HUES64 (cell line): ENCODE measurements around the gene SLC24A1.

Source experiments
- H3K27ac ChIP-seq: 2 replicates; pipeline ENCODE4 v1.7.0; 2013; ENCODE audit warnings: low read depth, low read length, inconsistent platforms
- H3K27me3 ChIP-seq: 2 replicates; pipeline ENCODE4 v1.6.1; 2013; ENCODE audit warnings: mild to moderate bottlenecking, low read length; ENCODE audit not compliant: insufficient read depth
- H3K36me3 ChIP-seq: 2 replicates; pipeline ENCODE4 v1.6.1; 2013; ENCODE audit warnings: mild to moderate bottlenecking, low read length; ENCODE audit not compliant: insufficient read depth
- H3K4me1 ChIP-seq: 2 replicates; pipeline ENCODE4 v1.6.1; 2013; ENCODE audit warnings: mild to moderate bottlenecking, low read length, moderate library complexity; ENCODE audit not compliant: insufficient read depth
- H3K4me3 ChIP-seq: 2 replicates; pipeline ENCODE4 v1.5.1; 2013; ENCODE audit warnings: mild to moderate bottlenecking, low read length, moderate library complexity
- H3K9ac ChIP-seq: 2 replicates; pipeline ENCODE4 v1.6.1; 2013; ENCODE audit warnings: mild to moderate bottlenecking, low read depth, low read length
- H3K9me3 ChIP-seq: 2 replicates; pipeline ENCODE4 v1.6.1; 2013; ENCODE audit warnings: low read depth, low read length; ENCODE audit not compliant: insufficient read depth
- WGBS: fragments of 150-250, 120-280 bp; methylation state at CpG from one replicate; pipeline ENCODE4 v1.1.7; 2013; ENCODE audit warnings: missing lambda C conversion rate; 5-methylcytosine and 5-hydroxymethylcytosine counted together

The SLC24A1 gene

DNA sequence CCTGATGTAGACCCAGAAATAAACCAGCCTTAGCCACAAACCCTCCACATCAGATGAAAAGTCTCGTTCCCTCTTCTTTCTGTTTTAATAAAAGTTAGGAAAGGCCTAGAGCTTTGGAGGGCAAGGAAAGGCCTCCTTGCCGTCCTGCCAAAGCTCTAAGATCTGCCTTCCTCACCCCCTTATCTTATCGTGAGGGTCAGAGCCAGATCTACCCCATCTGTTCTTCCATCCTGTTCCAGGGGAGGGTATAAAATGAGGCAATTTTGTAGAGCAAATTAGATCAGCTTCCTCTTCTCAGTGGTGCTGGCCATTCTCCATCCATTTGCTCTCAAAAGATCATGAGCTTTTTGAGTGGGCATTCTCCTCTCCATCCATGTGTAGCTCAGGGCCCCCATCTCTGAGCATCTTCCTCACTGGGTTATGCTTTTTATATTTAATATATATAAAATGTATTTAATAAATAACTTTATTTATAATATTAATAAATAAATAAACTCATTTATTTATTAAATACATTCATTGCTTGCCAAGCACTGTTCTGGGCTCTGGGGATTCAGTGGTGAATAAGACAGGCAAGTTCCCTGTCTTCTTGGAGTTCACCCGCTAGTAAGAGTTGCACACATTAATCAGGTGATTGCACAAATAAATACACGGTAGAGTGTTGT, 2.0 kb upstream of the SLC24A1 start:
- no peak overlapping the region for H3K27ac ChIP-seq
- H3K4me3 ChIP-seq, result no peak overlapping the region
- WGBS, result 94% methylated on average over 5 of the region's 5 CpGs
- peaks cover 14% of the 10 kb centered on the region for H3K4me1 ChIP-seq
- no peaks in the 10 kb centered on the region for H3K27me3 ChIP-seq
- H3K36me3 ChIP-seq, result no peaks in the 10 kb centered on the region
- no peaks in the 10 kb centered on the region for H3K9me3 ChIP-seq
- no peak overlapping the region for H3K9ac ChIP-seq

DNA sequence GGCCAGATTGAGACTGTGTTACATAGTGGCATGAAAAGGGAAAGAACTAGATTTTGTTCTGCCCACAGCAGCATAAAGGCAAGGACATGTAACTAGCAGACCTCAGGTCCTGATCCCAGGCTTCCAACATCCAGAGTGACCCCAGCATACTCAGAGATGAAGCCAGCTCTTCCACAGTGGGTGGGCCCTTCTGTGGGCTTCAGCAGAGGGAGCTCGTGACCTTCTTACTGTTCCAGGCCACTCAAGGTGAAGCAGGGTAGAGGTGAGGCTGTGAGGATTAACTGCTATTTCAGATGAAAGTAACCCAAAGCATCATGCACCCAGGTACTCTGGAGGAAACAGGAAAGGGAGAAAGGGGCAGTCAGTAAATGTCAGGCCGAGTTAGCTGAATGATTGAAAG, 905 bp upstream of the SLC24A1 start:
- Histone ChIP-seq H3K27ac (no peak overlapping the region), H3K27me3 (no peaks in the 10 kb centered on the region), H3K9me3 (no peaks in the 10 kb centered on the region), H3K4me1 (peaks cover 14% of the 10 kb centered on the region), H3K9ac (no peak overlapping the region), H3K36me3 (no peaks in the 10 kb centered on the region), H3K4me3 (no peak overlapping the region)
- WGBS, result 90% methylated on average over 2 of the region's 2 CpGs

DNA sequence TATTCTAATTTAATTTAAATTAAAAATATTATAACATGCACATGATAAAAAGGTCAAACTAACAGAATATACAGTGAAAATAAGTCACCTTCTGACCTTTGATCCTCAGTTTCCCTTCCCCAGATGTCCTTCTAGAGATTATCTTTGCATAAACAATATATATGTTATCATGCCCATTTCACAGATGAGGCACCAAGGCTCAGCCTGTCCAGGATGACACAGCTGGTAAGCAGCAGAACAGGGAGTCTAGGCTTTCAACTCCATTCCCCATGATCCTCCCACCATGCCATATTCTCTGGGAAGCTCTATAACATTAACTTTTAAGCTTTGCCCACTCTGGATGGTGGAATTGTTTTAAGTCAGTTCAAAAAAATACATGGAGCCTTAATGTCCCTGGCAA, 1.4 kb downstream of the SLC24A1 start:
- no peak overlapping the region for H3K27ac ChIP-seq
- peaks cover 13% of the 10 kb centered on the region for H3K4me1 ChIP-seq
- no peaks in the 10 kb centered on the region for H3K9me3 ChIP-seq
- H3K9ac ChIP-seq, result no peak overlapping the region
- H3K27me3 ChIP-seq, result no peaks in the 10 kb centered on the region
- H3K4me3 ChIP-seq, result no peak overlapping the region
- H3K36me3 ChIP-seq, result no peaks in the 10 kb centered on the region

DNA sequence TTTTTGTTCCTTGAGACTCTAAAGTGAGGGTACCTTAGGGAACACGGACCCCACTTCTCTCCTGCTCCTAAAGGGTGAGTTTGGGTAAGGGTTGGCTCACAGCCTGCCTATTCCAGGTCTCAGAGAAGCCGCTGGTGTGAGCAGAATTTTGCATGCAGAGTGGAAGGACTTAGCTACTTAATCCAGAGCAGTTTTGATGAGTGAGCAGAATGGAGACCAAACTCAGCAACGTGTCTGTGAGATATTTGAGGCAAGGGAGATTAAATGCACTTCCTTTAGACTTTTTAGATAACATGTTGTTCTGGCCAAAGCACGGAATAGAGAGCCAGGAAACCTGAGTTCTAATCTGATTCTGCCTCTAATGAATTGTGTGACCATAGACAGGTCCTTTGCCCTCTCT, 5.1 kb downstream of the SLC24A1 start:
- WGBS, result 86% methylated on average over 4 of the region's 4 CpGs
- Histone ChIP-seq H3K36me3 (no peaks in the 10 kb centered on the region), H3K4me1 (peaks cover 5% of the 10 kb centered on the region; the same call in 1 of the 2 replicates), H3K27me3 (no peaks in the 10 kb centered on the region), H3K9ac (no peak overlapping the region), H3K9me3 (no peaks in the 10 kb centered on the region), H3K4me3 (no peak overlapping the region), H3K27ac (no peak overlapping the region)

DNA sequence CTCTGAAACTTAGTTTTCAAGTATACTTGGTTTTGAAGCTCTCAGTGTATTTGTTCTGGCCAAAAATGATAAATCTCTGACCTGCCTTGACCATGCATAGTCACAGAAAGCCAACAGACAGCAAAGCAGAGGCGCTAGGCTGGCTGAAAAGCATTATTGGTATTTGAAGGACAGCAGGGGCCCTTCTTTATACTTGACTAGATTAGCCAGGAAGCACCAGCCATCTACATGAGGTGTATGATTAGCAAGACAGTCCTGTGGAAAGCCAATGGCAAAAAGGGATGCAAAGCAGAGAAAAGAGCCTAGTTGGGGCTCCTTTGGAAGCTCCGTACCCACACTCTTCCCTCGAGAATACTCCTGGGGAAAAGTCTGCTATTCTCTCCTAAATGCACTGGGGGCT, 7.8 kb downstream of the SLC24A1 start:
- H3K36me3 ChIP-seq, result no peaks in the 10 kb centered on the region
- WGBS, result 82% methylated on average over 3 of the region's 3 CpGs
- no peak overlapping the region for H3K4me3 ChIP-seq
- H3K9me3 ChIP-seq, result no peaks in the 10 kb centered on the region
- no peaks in the 10 kb centered on the region for H3K27me3 ChIP-seq
- H3K27ac ChIP-seq, result no peak overlapping the region
- H3K9ac ChIP-seq, result peak overlapping the region; percentile 14; the same call in 1 of the 2 replicates
- H3K4me1 ChIP-seq, result peaks cover 5% of the 10 kb centered on the region; the same call in 1 of the 2 replicates

DNA sequence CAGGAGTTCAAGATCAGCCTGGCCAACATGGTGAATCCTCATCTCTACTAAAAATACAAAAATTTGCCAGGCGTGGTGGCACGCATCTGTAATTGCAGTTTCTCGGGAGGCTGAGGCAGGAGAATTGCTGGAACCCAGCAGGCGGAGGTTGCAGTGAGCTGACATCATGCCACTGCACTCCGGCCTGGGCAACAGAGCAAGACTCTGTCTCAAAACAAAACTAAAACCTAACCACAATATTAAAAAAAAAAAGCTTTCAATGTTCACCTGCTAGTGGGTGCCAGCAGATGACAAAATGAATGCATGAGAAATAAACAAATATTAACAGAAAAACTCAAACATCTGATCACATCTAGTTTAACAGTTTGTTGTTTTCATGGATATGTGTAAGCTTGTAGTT, 9.0 kb downstream of the SLC24A1 start:
- Histone ChIP-seq H3K9me3 (no peaks in the 10 kb centered on the region), H3K27me3 (no peaks in the 10 kb centered on the region), H3K9ac (no peak overlapping the region), H3K4me3 (no peak overlapping the region), H3K27ac (no peak overlapping the region), H3K36me3 (no peaks in the 10 kb centered on the region), H3K4me1 (peaks cover 5% of the 10 kb centered on the region; the same call in 1 of the 2 replicates)
- 94% methylated on average over 5 of the region's 5 CpGs for WGBS

DNA sequence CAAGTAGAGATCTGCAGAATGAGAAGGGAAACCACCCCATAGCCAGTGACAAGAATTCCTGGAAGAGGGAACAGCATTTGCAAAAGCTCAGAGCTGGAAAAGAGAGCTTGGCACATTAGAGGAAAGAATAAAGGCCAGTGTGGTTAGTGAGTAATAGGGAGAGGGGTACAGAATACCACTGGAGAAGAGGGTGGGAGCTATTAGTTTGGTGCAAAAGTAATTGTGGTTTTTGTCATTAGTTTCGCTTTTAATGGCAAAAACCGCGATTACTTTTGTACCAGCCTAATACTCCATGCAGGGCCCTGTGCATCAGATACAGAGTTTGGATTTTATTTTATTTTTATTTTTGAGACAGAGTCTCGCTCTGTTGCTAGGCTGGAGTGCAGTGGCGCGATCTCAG, 9.8 kb downstream of the SLC24A1 start:
- Histone ChIP-seq H3K4me3 (no peak overlapping the region), H3K9ac (no peak overlapping the region), H3K4me1 (peaks cover 5% of the 10 kb centered on the region; the same call in 1 of the 2 replicates), H3K27me3 (no peaks in the 10 kb centered on the region), H3K9me3 (no peaks in the 10 kb centered on the region), H3K36me3 (no peaks in the 10 kb centered on the region), H3K27ac (no peak overlapping the region)
- WGBS, result 97% methylated on average over 6 of the region's 6 CpGs

DNA sequence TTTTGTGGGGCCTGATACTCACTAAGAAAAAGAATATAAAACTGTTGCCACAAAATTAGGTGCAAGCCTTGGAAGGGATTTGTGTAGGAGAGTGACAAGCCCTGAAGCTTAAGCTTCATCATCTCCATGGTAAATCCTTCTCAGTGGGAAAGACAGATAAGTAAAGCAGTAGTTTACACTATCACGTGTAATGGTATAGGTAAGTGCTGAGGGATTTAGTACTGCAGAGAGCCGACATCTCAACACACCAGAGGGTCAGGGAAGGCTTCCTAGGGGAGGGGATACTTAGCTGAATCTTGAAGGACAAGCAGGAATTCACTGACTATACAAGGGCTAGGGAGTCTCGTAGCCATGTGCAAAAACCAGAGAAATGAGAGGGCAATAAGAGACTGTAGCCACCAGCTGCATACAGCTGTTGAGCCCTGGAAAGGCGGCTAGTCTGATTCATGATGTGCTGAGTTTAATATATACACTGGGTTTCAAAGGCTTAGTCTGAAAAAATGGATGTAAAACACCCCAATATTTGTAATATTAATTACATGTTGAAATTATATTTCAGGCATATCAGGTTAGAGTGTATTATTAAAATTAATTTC, 11.1 kb downstream of the SLC24A1 start:
- Histone ChIP-seq H3K27ac (no peak overlapping the region), H3K4me3 (no peak overlapping the region), H3K4me1 (peaks cover 5% of the 10 kb centered on the region; the same call in 1 of the 2 replicates), H3K27me3 (no peaks in the 10 kb centered on the region), H3K9me3 (no peaks in the 10 kb centered on the region), H3K9ac (no peak overlapping the region), H3K36me3 (no peaks in the 10 kb centered on the region)
- 86% methylated on average over 4 of the region's 4 CpGs for WGBS

DNA sequence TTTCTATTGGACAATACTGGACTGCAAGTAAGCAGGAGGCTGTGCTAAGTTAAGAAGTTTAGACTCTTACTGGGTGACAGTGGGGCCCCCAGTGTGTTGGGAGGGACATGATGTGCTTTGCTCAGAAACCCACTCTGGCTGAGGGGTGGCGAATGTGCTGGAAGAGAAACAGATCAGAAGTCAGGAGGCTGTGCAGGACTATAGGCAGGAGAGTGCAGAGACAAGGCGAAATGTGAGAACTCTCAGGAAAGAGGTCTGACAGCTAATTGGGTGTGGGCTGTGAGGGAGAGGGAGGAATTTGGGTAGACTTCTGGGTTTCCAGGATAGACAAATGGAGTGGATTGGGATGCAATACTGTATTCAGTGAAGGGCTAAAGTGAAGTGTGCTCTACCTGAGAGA, 12.0 kb downstream of the SLC24A1 start:
- Histone ChIP-seq H3K9me3 (no peaks in the 10 kb centered on the region), H3K36me3 (no peaks in the 10 kb centered on the region), H3K9ac (no peak overlapping the region), H3K4me1 (peaks cover 5% of the 10 kb centered on the region; the same call in 1 of the 2 replicates), H3K27me3 (no peaks in the 10 kb centered on the region), H3K4me3 (no peak overlapping the region), H3K27ac (no peak overlapping the region)
- WGBS, result 88% methylated on average over 2 of the region's 2 CpGs

DNA sequence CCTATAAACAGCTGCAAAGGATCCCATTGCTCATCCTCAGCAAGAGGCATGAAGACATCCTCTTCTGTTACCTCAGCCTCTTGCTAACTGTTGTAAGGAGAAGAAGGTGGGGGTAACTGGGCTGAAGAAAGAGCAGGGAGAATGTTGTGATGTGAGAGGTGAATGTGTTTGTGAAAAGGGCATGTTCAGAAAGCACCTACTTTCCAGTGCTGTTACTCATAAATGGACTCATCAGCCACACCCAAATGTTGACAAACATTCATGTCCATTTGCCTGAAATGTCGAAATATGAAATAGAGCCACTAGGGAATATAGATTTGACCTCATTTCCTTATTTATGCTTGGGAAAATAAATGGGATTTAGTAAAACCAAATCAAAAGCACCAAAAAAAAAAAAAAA, 12.6 kb downstream of the SLC24A1 start:
- no CpG with 5 or more reads among the region's 1 CpG for WGBS
- no peaks in the 10 kb centered on the region for H3K9me3 ChIP-seq
- H3K9ac ChIP-seq, result no peak overlapping the region
- no peak overlapping the region for H3K4me3 ChIP-seq
- H3K27me3 ChIP-seq, result no peaks in the 10 kb centered on the region
- no peaks in the 10 kb centered on the region for H3K36me3 ChIP-seq
- H3K4me1 ChIP-seq, result peaks cover 4% of the 10 kb centered on the region; the same call in 1 of the 2 replicates
- H3K27ac ChIP-seq, result no peak overlapping the region

DNA sequence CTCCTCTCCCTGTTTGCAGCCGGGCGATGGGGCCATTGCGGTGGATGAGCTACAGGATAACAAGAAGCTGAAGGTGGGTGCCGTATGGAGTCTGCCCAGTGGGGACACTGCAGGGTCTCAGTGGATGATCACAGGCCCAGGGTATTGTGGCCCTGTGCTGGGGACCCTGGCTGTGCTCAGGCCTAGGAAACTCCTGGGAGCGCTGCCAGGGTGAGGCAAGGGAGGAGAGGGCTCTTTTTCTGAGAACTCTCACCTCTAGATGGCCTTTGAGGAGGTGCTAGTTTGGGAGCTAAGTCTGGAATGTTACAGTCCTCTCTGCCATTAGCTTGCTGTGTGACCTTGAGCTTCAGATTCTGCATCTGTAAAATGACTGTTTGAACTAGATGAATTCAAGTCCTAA, 16.4 kb downstream of the SLC24A1 start:
- Histone ChIP-seq H3K9ac (no peak overlapping the region), H3K36me3 (no peaks in the 10 kb centered on the region), H3K4me3 (no peak overlapping the region), H3K27me3 (no peaks in the 10 kb centered on the region), H3K9me3 (no peaks in the 10 kb centered on the region), H3K27ac (no peak overlapping the region), H3K4me1 (no peaks in the 10 kb centered on the region)
- 85% methylated on average over 5 of the region's 5 CpGs for WGBS
